RCC 7860 (cell line): Measurements from ENCODE around the gene KRTAP5-2.

Source experiments
- DNase-seq: peaks from one replicate; pipeline ENCODE4 v3.0.0-alpha.2; 2015; ENCODE audit warnings: low spot score
- FAIRE-seq: peaks from 2 replicates; lab custom pipeline; 2012; peaks lifted over from hg19 to GRCh38; lab: Jason Lieb, UNC

The KRTAP5-2 gene

DNA sequence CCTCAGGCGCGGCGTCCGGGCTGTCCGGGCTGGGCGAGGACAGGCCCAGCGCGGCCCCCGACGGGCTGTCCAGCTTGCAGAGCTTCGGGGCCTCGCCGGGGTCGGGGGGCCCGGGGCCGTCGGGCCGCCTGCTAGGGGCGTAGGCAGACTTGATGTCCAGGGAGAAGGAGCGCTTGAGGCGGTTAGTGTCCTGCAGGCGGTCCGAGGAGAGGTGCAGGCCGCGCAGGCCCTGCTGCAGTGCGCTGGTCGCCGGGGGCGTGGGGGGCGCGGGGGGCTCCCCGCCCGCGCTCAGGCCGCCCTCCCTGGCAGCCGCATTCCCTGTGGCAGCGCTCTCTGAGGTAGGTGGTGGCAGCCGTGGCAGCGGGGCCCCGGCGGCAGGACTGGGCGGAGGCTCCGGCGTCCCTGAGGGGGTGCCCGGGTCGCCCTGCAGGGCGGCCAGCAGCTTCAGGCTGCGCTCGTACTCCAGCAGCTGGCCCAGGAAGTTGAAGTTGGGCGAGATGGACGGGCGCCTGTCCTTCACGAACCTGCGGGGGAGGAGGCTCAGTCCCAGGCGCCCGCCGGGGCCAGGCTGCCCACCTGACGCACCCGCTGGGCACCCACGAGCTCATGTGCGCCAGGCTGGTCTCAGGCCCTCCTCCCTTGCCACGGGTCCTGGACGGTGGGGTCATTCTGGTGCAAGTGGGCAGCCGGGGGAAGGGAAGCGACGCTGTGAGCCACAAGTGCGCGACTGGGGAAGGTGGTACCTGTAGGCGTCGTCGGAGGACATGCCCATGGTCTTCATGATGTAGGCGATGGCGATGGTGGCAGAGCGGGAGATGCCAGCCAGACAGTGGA lies 40.8 kb downstream of the KRTAP5-2 start:
- FAIRE-seq (no peak), DNase-seq (no peak)

DNA sequence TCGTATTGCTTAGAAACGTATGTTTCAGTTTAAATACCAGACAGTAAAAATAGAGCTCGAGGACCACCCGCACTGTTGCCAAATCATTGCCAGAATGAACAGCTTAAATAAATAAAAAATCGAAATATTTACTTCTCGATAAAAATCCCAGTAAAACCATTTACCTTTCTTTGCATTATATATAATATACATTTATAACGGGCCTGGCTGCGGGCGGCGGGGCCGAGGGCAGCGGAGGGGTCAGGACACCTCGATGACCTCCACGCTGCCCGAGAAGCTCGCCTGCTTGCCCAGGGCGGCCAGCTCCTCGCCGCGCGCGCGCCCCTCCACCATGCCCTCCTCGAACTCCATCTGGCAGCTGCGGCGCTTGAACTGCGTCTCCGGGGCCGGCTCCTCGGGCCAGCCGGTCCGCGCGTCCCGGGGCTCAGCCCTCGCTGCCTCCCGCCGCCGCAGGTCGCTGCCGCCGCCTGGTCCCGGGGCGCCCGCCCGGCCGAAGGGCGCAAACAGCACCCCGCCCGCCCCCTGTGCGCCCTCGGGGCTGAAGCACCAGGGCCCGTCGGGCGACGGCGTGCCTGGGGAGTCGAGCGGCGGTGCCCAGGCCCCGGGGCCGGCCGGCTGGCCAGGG lies 41.7 kb downstream of the KRTAP5-2 start:
- no peak for DNase-seq
- no peak for FAIRE-seq

DNA sequence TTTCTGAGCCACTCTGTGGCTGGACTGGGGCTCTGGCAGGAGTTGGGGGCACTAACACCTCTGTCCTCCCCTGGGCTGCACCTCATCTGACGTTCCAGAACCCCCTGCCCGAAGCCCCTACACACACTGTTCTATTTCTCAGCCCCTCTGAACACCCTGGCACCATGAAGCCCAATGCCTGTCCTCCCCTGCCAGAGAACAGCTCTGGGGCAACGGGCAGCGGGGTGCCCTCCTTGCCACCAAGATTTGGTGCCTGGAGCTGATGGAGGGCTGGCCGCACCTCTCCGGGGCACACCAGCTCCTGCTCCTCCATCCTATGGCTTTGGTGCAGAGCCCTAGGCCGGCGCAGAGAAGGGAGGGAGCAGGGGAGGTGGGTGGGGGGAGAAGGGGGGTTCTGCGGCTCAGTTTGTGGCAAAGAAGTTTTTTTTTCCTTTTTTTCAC lies 42.4 kb downstream of the KRTAP5-2 start:
- FAIRE-seq (no peak), DNase-seq (no peak)

DNA sequence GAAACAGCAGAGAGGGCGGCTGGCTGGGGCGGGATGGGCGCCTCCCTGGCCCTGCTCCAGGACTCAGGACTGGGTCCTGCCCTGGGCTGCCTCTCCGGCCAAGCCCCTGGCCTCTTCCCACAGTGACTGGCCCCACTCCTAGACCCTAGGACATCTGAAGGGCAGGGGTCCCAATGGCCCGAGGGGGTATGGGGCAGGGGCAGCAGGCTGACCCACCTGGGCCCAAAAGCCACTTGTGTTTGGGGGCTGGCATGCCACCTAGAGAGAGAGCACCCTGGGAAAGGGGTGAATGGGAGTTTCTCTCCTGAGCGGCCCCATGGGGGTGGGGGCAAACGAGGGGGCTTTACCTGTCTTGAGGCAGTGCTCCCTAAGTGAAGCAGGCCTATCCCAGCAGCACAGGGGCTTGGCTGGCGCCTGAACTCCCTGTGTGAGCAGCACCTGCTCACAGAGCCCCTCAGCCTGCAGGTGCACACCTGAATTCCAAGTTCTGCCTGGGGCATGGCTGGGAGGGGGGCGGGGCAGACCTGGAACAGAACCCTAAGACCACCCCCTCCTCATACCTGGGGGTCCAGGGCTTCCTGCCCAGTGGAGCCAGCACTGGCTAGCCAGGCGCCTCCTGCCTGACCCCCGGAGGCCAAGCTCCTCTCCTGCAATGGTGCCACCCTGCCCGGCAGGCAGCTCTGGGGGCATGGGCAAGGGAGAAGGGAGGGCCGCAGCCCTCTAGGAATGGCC lies 42.9 kb downstream of the KRTAP5-2 start:
- no peak for FAIRE-seq
- DNase-seq, result no peak

DNA sequence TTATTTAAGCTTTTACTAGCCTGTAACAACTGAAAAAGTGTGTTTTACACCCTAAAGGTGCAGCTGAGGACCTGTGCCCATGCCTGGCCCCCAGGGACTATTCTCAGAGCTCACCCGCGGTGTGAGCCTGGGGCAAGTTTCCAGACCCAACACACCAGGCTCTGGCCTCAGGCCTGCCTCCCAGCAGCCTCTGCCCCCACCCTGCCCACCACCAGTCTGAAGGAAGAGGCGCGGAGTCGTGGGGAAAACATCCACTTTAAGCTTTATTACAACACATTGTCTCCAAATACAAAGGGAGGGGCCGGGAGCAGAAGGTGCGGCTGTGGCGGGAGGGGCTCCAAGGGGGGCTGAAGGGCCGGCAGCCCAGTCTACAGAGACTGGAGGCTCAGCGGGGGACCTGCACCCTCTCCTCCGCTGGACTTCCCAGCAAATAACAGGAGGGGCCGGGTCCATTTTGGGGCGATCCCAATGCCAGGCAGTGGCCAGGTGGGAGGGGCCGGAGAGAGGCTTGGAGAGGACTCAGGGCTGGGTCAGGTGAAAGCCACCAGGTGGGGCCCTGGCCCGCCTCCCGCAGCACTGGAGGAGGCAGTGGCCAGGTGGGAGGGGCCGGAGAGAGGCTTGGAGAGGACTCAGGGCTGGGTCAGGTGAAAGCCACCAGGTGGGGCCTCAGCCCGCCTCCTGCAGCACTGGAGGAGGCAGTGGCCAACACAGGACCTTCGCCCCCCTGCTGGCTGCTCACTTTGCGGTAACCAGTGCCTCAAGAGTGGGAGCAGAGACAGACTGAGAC lies 44.1 kb downstream of the KRTAP5-2 start:
- FAIRE-seq, result no peak
- DNase-seq, result no peak

DNA sequence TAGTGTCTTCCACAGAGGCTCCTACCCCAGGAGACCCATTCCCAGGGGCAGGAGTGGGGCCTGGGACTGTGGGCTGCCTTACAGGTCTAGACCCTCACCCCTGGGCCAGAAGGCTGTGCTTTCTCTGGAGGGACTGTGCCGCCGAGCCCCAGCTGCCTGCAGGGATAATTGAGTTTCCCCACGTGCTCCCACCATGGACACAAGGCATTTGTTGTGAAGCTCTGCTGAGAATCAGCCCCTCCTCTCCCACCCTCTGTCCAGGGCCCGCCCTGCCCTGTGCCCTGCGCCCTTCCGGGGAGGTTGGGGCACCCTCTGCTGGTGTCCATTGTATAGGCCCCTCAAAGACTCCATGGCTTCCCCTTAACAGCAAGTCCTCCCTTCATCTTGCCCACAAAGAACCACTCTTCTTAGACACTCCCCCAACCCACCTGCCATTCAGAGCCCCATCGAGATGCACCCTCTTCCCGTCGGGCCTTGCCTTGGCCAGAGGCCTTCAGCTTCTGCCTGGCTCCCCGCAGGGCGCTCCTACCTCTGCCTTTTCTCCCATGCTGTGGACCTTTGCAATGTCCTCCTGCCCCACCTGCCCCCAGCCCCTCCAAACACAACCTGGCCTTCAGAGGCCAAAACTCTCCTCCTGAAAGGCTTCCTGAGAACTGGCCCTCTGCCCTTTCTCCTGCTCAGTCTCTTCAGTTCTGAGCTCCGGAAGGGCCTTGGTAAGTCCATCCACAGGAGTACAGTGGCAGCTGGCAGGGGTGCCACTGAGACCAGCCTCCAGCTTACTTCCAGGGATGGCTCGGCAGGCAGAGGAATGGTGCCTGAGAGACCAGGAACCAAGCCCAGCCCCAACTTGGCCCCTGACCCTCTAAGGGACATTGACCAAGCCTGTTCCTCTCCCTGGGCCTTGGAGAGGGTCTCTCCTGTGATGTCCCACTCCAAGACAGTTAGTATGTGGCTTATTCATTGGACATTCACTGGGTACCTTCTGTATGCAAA lies 48.5 kb downstream of the KRTAP5-2 start:
- no peak for FAIRE-seq

DNA sequence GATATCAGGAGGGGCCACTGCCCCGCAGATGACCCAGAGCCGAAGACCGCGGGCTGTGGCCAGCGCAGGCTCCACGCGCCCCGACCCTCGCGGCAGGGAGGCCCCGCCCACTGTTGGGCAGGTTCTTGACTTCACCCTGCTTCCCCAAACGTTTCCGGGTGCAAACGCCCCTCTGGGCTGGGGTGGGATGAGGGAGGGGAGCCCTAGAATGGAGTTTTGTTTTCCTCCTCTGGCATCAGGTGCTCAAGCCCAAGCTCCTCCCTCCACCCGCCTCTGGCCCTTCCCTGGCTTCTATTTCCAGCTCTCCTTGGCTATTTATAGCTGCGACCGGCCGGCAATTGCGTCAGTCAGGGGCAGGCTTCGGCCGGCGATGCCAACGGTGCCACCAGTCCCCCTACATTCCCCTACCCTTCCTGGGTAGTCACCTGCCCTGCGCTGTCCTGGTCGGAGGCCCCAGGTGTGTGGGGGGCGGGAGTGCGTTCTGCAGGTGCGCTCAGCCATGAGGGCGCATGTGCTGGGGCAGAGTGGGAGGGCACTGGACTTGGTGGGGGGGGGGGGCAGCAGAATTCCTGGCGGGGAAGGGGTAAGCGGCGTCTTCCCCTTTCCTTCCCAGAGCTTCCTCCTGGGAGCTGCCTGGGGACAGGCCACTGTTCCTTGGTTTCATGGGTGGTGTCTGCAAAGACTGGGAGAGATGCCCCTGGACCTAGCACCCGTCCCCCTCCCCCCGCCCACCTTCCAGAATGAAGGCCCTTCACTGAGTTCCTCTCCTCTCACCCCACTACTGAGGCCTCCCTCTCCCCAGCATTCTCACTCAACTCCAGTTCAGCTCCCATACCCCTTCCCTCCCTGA lies 49.6 kb downstream of the KRTAP5-2 start:
- FAIRE-seq (no peak), DNase-seq (peak; percentile 19)

More for the DNA sequence above, 48.5 kb downstream of the KRTAP5-2 start:
- DNase-seq, result no peak

DNA sequence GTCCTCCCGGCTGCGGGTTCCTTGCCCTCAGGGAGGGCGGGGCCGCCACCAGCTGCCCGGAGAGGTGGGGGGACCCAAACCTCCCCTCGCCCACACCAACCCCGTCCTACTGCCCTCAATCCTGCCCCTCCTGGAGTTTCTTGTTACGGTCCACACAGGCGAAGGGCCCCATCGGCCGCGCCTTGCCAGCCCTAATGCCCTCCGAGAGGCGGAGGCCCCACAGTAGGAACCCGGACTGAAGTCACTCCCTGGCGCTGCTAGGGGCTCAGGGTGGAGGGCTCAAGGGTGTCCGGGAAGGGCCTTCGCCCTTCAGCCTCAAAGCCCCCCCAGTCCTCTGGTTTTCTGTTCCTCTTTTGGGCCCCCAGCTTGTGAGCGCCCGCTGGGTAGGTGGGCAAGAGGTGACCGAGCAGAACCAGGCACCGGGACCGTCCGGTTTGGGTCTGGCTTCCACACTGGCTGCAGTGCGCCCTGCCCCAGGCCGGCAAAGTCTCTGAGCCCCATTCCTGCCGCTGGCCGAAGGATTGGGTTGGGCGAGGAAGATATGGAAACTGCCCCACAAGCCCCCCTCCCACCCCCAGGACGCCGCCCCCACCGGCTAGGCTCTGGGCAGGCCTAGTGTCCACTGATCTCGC lies 50.5 kb downstream of the KRTAP5-2 start:
- FAIRE-seq, result no peak

More for the DNA sequence above, 50.5 kb downstream of the KRTAP5-2 start:
- no peak for DNase-seq
